CD4-positive, alpha-beta T cell treated with Interleukin-17A for 1 hour (primary cell): ENCODE measurements around the gene USPL1.
"Not testable (repeated sequence)": the region's sequence is repeated elsewhere in the genome, so short reads cannot be mapped to it uniquely, and the experiment has no call there.

ENCODE experiments used
- DNase-seq: peaks from one replicate; pipeline ENCODE4 v3.0.0-alpha.2; 2020

Gene USPL1

GRCh38 chr13:30617315-30618185 lies at the start of gene USPL1:
USPL1 (plus strand) TSS chr13:30617920; CDS start chr13:30621141, 3,221 bp downstream.
- peak; percentile 99 for DNase-seq

GRCh38 chr13:30569901-30570576 lies 47.7 kb upstream of the USPL1 start:
- no peak for DNase-seq

DNA sequence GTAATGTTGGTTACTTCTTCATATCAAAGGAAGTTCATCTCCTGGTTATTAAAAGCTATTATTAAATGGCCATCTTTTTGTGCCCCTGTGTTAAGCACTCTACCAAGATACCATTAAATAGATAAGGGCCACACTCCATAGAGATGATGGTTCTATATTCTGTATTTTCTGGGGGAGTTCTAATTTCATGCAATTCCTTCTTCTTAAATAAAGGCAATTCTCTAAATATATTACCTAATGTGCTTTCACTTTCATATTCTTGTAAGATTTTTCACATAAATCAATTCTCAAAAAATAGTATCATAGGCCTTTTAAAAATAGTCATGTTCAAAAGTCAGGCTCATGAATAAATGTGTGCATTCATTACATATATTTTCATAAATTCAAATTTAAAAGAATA lies 47.0 kb upstream of the USPL1 start:
- DNase-seq = no peak

DNA sequence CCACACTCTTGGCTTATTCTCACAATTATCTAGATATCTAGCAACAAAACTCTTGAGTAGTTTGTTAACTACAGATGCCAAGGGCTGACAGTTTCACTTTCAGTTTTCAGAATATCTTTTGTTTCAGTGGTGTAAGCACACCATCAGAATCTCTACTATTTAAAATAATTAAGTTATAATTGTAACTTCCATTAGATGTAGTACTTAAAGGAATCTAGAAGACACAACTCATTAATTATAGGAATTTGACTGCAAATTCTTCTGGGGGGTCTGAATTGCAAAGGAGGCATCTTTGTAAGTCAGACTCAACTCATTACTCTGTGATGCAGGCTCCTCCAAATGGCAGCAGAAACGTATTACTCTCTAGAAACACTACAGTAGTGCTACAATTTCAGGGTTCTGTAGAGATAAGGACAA lies 44.9 kb upstream of the USPL1 start:
- DNase-seq = peak; percentile 59

GRCh38 chr13:30576528-30576927 lies 41.2 kb upstream of the USPL1 start:
- peak; percentile 77 for DNase-seq

DNA sequence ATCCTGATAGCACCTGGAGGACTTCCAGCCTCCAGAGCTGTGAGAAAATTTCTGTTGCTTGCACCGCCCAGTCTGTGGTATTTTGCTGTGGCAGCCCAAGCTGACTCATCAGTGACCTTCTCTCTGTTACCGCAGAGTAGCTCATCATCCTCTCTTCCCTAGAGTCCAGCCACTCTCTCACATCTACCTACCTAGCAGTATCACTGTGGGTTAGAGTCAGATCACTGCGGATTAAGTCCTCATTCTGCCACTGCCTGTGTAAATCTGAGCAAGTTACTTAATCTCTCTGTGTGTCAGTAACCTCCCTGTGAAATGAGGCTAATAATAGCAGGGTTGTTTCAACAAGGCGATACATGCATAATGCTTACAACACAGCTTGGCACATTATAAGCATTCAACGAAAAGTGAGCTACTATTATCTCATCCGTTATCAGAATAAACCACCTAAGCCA lies 40.3 kb upstream of the USPL1 start:
- DNase-seq = peak; percentile 57

DNA sequence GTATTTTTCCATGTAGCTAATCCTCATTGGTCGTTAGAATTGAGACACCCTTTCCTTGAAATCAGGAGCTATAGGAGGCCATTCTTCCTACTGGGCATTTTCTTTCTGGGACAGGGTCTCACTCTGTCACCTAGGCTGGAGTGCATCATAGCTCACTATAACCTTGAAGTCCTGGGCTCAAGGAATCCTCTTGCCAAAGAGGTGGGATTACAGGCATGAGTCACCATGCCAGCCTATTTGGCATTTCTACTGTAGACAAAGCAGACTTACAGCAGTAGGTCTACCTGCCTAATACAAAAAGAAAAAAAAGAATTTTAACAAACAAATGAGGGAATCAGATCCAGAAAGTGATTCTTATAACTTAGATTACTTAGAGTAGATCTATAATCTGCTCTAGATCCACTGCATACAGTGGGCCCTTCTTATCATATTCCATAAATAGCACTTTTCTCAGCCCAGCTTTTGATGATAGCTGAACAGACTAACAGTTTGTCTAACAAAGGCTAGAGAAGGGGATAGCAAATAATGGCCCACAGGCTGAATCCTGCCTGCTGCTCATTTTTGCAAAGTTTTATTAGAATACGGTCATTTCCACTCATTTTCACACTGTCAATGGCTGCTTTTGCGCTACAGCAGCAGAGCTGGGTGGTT lies 36.7 kb upstream of the USPL1 start:
- DNase-seq = no peak

DNA sequence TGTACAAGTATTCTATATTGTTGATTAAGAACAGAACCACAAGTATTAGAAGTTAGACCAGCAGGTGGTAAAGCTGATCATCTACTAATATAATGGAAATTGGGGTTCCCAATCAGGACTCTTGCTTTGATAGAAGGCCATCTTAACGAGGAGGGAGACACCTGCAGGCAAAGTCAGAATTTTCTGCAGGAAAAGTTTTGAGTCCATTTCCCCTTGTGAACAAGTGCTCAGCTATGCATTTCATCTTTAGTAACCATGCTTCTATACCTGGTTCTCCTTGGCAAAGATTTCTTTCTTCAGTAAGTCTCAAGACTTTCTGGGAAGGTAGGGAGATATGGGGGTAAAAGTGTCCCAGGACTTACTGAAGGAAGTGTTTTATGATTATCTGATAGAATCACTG lies 36.1 kb upstream of the USPL1 start:
- DNase-seq = peak; percentile 47

DNA sequence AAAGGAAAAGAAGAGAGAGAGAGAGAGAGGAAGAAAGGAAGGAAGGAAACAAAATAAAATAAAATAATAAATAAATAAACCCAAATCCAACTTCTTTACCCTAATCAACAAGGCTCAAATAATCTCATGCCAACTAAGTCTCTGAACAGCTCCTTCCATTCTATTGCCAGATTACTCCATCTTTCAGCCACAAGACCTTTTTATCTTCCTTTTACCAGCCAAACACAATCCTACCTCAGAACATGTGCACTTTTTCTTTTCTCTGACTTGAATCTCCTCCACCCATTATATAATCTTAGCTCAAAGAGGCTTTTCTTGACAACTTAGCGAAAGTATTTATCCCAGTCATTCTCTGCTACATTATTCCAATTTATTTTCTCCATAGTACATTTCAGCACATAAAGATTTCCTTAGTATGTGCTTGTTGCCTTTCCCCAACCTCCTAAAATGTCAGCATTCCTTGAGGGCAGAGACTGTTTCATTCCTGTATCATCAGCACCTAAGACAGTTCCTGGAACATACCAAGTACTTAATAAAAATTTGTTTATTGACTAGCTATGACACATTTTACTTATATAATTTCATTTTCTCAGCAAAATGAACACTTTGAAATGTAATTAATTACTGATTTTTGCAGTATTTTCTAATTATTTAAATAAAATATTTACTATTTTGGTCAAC lies 33.5 kb upstream of the USPL1 start:
- no peak for DNase-seq

- DNase-seq = no peak
Measured at GRCh38 chr13:30585748-30586262, 31.9 kb upstream of the USPL1 start.

GRCh38 chr13:30587231-30587630 lies 30.5 kb upstream of the USPL1 start:
- DNase-seq = no peak

- no peak for DNase-seq
Measured at GRCh38 chr13:30587739-30588138, 30.0 kb upstream of the USPL1 start.

DNA sequence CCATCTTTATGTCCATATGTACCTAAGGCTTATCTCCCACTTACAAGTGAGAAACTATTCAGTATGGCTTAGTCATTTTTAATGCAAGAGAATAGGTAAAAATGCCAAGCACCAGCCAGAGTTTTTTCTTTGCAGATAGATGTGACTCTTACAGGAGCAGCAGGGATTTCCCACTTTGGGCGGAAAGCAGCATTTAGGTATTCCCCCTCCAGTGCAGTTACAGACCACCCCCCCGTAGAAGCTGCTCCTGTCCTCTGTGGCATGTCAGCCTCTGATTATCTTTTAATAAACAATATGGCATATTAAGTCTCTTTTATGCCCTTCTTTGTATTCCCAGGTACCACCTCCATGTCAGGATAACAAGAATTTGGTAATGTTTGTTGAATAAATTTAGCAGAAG lies 24.7 kb upstream of the USPL1 start:
- DNase-seq = no peak

DNA sequence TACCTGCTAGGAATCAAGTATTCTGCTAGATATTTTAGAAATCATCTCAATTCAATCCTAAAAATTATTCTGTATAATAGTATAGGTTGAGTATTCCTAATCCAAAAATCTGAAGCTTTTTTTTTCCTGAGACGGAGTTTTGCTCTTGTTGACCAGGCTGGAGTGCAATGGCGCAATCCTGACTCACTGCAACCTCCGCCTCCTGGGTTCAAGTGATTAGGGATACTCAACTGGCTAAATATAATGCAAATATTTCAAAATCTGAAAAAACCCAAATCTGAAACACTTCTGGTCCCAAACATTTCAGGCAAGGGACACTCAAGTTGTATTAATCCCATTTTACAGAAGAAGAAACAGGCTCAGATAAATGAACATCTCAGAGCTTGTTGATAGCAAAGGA lies 17.2 kb upstream of the USPL1 start:
- no peak for DNase-seq

DNA sequence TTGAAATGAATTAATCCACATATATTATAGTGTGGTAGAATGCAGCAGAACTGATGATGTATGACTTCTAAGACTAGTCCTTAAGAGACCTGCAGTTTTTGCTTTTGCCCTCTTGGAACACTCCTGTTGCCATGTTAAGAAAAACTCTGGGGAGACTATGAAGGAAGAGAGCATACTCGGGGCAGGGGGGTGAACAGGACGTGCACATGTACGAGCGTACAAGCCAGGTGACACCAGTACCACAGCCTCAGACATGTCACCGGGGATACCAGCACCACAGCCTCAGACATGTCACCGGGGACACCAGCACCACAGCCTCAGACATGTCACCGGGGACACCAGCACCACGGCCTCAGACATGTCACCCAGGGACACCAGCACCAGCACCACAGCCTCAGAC lies 15.9 kb upstream of the USPL1 start:
- no peak for DNase-seq

DNA sequence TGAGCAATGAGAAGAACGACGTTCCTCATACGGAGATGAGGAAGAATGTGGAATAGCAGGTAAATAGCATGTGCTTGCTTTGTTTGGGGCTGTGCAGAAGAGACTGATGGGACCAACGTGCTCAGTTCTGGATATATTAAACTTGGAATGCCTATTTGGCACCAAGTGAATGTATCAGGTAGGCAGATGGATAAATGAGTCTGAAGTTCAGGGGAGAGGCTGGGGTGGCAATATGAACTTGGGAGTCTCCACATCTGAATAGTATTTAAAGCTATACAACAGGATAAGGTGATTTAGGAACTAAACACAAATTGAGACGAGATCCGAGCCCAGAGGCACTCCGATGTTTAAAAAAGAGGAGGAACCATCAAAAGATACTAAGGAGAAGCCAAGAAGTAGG lies 12.7 kb upstream of the USPL1 start:
- DNase-seq = no peak

DNA sequence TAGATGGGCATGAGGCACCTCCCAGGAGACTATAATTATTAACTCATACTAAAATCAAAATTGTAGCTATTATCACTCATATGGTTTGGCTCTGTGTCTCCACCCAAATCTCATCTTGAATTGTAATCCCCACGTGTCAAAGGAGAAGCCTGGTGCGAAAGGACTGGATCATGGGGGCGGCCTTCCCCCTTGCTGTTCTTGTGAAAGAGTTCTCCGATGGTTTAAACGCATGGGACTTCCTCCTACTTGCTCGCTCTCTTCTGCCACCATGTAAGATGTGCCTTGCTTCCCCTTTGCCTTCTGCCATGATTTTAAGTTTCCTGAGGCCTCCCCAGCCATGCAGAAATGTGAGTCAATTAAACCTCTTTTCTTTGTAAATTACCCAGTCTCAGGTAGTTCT lies 10.5 kb upstream of the USPL1 start:
- not testable (repeated sequence) for DNase-seq

- peak; percentile 89 for DNase-seq
Measured at GRCh38 chr13:30607908-30608307, 9.8 kb upstream of the USPL1 start.

DNA sequence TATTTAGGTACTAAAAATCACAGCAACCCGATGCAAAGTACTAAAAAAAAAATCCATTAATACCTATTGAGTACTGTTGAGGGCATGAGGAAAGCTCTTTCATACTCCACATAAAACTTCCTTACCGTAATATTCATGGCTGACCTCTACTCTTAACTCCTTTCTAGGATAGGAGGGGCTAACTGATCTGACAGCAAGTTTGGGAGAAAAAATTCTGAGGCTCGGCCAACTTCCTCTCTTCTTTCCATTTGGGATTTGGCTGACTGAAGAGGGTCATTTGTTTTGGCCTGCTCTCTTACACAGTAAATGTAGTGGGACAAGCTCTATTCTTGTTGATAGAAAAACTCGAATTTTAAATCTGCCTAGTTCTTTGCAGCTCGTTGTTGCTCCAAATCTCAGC lies 9.4 kb upstream of the USPL1 start:
- no peak for DNase-seq

- no peak for DNase-seq
Measured at GRCh38 chr13:30610311-30610710, 7.4 kb upstream of the USPL1 start.

DNA sequence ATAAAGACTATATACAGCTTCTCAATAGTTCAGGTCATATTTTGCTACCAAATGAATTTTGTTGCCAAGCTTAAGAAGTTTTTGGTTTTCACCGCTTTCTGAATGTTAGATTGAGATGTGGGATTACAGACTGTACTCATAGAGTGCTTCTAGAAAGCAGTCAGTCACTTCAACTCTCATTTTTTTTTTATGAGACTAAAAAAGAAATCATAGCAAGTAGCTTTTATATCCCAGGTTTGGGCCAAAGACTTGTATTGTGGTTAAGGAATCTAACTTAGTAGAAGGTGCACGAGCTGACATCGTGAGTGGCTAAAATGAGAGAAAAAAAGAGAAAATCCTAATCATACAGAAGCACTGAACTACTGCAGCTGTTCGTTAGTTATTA lies 2.2 kb upstream of the USPL1 start:
- DNase-seq = no peak

GRCh38 chr13:30615866-30616541 lies 1.7 kb upstream of the USPL1 start:
- peak; percentile 58 for DNase-seq
